Loucy (cell line): ENCODE data around the gene SARNP.

ENCODE experiments used
- H2AFZ ChIP-seq: fragments of 200-600 bp; sonication (generic); 2 replicates; pipeline ENCODE4 v1.6.0; 2016; ENCODE audit warnings: antibody characterized with exemption, mild to moderate bottlenecking, low read length, moderate library complexity
- H3F3A ChIP-seq: fragments of 200-600 bp; 2 replicates; pipeline ENCODE4 v1.6.0; 2016; ENCODE audit warnings: antibody characterized with exemption, low read depth, mild to moderate bottlenecking
- H3K27me3 ChIP-seq: fragments of 200-600 bp; sonication (generic); 2 replicates; pipeline ENCODE4 v1.6.1; 2014; ENCODE audit warnings: low read length, mild to moderate bottlenecking; ENCODE audit not compliant: insufficient read depth, poor library complexity, severe bottlenecking
- H3K36me3 ChIP-seq: fragments of 200-600 bp; sonication (generic); 2 replicates; pipeline ENCODE4 v1.6.1; 2016; ENCODE audit warnings: low read length; ENCODE audit not compliant: insufficient read depth
- H3K4me1 ChIP-seq: fragments of 200-600 bp; sonication (generic); 2 replicates; pipeline ENCODE4 v1.5.1; 2014; ENCODE audit warnings: low read length, mild to moderate bottlenecking; ENCODE audit not compliant: insufficient read depth, poor library complexity, severe bottlenecking
- H3K4me2 ChIP-seq: fragments of 200-600 bp; sonication (generic); 2 replicates; pipeline ENCODE4 v1.6.0; 2014; ENCODE audit warnings: antibody characterized with exemption, low read length, low read depth, mild to moderate bottlenecking; ENCODE audit not compliant: poor library complexity, severe bottlenecking
- H3K4me3 ChIP-seq: fragments of 200-600 bp; sonication (generic); 2 replicates; pipeline ENCODE4 v1.5.1; 2014; ENCODE audit warnings: low read length, mild to moderate bottlenecking, mixed read lengths; ENCODE audit not compliant: poor library complexity, severe bottlenecking
- H3K79me2 ChIP-seq: fragments of 200-600 bp; sonication (generic); 2 replicates; pipeline ENCODE4 v1.6.1; 2014; ENCODE audit warnings: low read length; ENCODE audit not compliant: insufficient read depth
- H3K9ac ChIP-seq: fragments of 200-600 bp; sonication (generic); 2 replicates; pipeline ENCODE4 v1.6.0; 2014; ENCODE audit warnings: mild to moderate bottlenecking, low read depth, low read length, moderate library complexity; ENCODE audit not compliant: poor library complexity, severe bottlenecking
- H3K9me2 ChIP-seq: fragments of 200-600 bp; sonication (generic); replicated peaks from 2 replicates; pipeline ENCODE4 v1.6.1; 2016; ENCODE audit warnings: low read depth, low read length, mixed read lengths
- H3K9me3 ChIP-seq: fragments of 200-600 bp; sonication (generic); 2 replicates; pipeline ENCODE4 v1.6.1; 2014; ENCODE audit warnings: mild to moderate bottlenecking, antibody characterized with exemption, low read length, low read depth; ENCODE audit not compliant: insufficient read depth
- H4K20me1 ChIP-seq: fragments of 200-600 bp; sonication (generic); 2 replicates; pipeline ENCODE4 v1.6.0; 2014; ENCODE audit warnings: antibody characterized with exemption, low read length, mild to moderate bottlenecking; ENCODE audit not compliant: insufficient read depth, poor library complexity, severe bottlenecking
- CTCF ChIP-seq: fragments of 200-600 bp; sonication (generic); conservative IDR thresholded peaks from 2 replicates; pipeline ENCODE4 v1.5.1; 2014; ENCODE audit warnings: mild to moderate bottlenecking, antibody characterized with exemption, low read length
- EZH2phosphoT487 ChIP-seq: fragments of 200-600 bp; IDR thresholded peaks from 2 replicates; pipeline ENCODE4 v1.6.1; 2018; ENCODE audit warnings: antibody characterized with exemption, mild to moderate bottlenecking, moderate library complexity, borderline replicate concordance

Gene SARNP

GRCh38 chr12:55713721-55714120 lies 103.8 kb downstream of the SARNP start:
- Histone ChIP-seq H3K4me3 (no peak overlapping the region), H4K20me1 (no peaks in the 10 kb centered on the region), H3K9ac (no peak overlapping the region), H3F3A (no peaks in the 10 kb centered on the region), H3K9me2 (no peaks in the 10 kb centered on the region), H3K27me3 (no peaks in the 10 kb centered on the region), H3K9me3 (no peaks in the 10 kb centered on the region), H2AFZ (no peak overlapping the region), H3K36me3 (no peaks in the 10 kb centered on the region), H3K4me1 (peaks cover 25% of the 10 kb centered on the region), H3K79me2 (peaks cover 23% of the 10 kb centered on the region; the same call in 1 of the 2 replicates), H3K4me2 (no peak overlapping the region)
- TF ChIP-seq CTCF, result no peak
- TF ChIP-seq EZH2phosphoT487, result no peak

GRCh38 chr12:55712700-55713415 lies 104.7 kb downstream of the SARNP start:
- Histone ChIP-seq H3K4me3 (no peak overlapping the region), H3K9me3 (no peaks in the 10 kb centered on the region), H3K27me3 (no peaks in the 10 kb centered on the region), H3K36me3 (no peaks in the 10 kb centered on the region), H3K9ac (no peak overlapping the region), H3K9me2 (no peaks in the 10 kb centered on the region), H3K4me2 (no peak overlapping the region), H2AFZ (no peak overlapping the region), H3F3A (no peaks in the 10 kb centered on the region), H3K4me1 (peaks cover 32% of the 10 kb centered on the region), H4K20me1 (no peaks in the 10 kb centered on the region), H3K79me2 (peaks cover 14% of the 10 kb centered on the region; the same call in 1 of the 2 replicates)
- TF ChIP-seq CTCF, result no peak
- TF ChIP-seq EZH2phosphoT487, result no peak

GRCh38 chr12:55711786-55712553 lies 105.6 kb downstream of the SARNP start:
- Histone ChIP-seq H3K27me3 (no peaks in the 10 kb centered on the region), H3K4me1 (peaks cover 25% of the 10 kb centered on the region), H3K4me2 (no peak overlapping the region), H3F3A (no peaks in the 10 kb centered on the region), H3K9me2 (no peaks in the 10 kb centered on the region), H2AFZ (no peak overlapping the region), H3K4me3 (no peak overlapping the region), H4K20me1 (no peaks in the 10 kb centered on the region), H3K36me3 (no peaks in the 10 kb centered on the region), H3K9ac (no peak overlapping the region), H3K79me2 (peaks cover 5% of the 10 kb centered on the region; the same call in 1 of the 2 replicates), H3K9me3 (no peaks in the 10 kb centered on the region)
- TF ChIP-seq EZH2phosphoT487, result no peak
- no peak for TF ChIP-seq CTCF
